ENCODE measurements around the gene HELT.

DNA sequence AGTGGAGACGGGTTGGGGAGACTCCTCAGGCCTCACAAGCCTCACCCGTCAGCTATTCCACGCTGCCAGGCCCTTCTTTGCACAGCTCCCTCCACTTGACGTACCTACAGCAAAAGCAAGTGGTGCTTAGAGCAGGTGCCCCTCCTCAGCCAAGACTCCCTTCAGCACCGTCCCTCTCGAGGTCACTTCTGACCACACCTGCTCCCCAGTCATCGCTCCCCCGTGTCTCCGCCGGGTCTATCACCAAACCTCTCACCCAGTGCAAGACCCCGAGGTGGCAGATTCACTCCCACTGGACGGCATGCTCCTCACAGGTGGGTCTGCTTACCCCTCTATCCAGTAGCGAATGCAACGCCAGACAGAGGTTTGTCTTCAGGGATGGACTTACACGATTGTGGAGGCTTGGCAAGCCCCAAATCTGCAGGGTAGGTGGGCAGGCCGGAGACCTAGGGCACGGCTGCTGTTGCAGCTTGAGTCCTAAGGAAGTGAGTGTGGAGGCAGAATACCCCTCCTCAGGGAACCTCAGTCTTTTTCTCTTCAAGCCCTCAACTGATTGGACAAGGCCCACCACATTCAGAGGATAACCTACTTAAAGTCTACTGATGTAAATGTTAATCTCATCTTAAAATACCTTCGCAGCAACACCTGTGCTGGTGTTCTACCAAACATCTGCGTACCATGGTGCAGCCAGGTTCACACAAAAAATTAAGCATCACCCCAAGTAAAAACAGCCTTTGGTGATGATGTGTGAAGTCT, 14.5 kb upstream of the HELT start:
- TF ChIP-seq CTCF (IDR thresholded peaks at IDR 0.05 in 4 of 5, conservative IDR thresholded peaks at IDR 0.05 in 1 of 5) = no peak
- TF ChIP-seq POLR2A (IDR thresholded peaks at IDR 0.05) = no peak

Measured in gastrocnemius medialis (tissue), 4 donors.